ENCODE results near the gene RBM10. TPM values are rescaled to one million over a fixed set of nuclear protein-coding genes. Genes with fewer than 3 reads are reported as not detected.

Gene RBM10
- polyA plus RNA-seq, 3 donors from 2014 or later, result 15.1 to 34.1 (median 18.0) TPM

GRCh38 chrX:47217121-47217851 is 72.3 kb downstream of the RBM10 start:
- H3K4me1 Mint-ChIP-seq, result peaks cover 35 to 38% of the 10 kb centered on the region in 2 donors
- no peaks in the 10 kb centered on the region for H3K9me3 Mint-ChIP-seq
- peak overlapping the region; percentile 88 to 96 (median 94) for H3K4me3 Mint-ChIP-seq
- peaks cover 0 to 41% (median 18%) of the 10 kb centered on the region in 3 donors for H3K36me3 Mint-ChIP-seq
- DNase-seq, result no peak
- peak overlapping the region; percentile 98 to 99 (median 98) for H3K27ac Mint-ChIP-seq
- H3K27me3 Mint-ChIP-seq (ENCODE audit: low read depth in 3 of 3), result peaks cover 12 to 15% (median 15%) of the 10 kb centered on the region in 3 donors

- Mint-ChIP-seq H3K4me3 (peak overlapping the region; percentile 88 to 96 (median 94)), H3K9me3 (no peaks in the 10 kb centered on the region), H3K36me3 (peaks cover 0 to 35% (median 13%) of the 10 kb centered on the region in 3 donors), H3K27me3 (ENCODE audit: low read depth in 3 of 3) (peaks cover 13 to 15% (median 15%) of the 10 kb centered on the region in 3 donors), H3K27ac (peak overlapping the region; percentile 98 to 99 (median 98)), H3K4me1 (peaks cover 35 to 38% of the 10 kb centered on the region in 2 donors)
- peak; percentile 99 to 100 (median 100) for DNase-seq
These were observed 72.8 kb downstream of the RBM10 start for GRCh38 chrX:47217852-47218279.

- Mint-ChIP-seq H3K4me1 (peaks cover 35 to 38% of the 10 kb centered on the region in 2 donors), H3K27me3 (ENCODE audit: low read depth in 3 of 3) (peaks cover 14 to 15% (median 15%) of the 10 kb centered on the region in 3 donors), H3K4me3 (peak within 1 kb of the TSS; percentile 88 to 96 (median 94))
These were observed 73.4 kb downstream of the RBM10 start, which contains the start of gene CDK16 for GRCh38 chrX:47218280-47218919. Gene CDK16 (plus strand): TSS chrX:47218681. CDS start chrX:47223558, 4,877 bp downstream.

GRCh38 chrX:47218920-47219815 is 74.1 kb downstream of the RBM10 start:
- peak overlapping the region; percentile 78 to 98 (median 94) for H3K27ac Mint-ChIP-seq
- peak overlapping the region; percentile 87 to 95 (median 94) for H3K4me3 Mint-ChIP-seq
- DNase-seq, result peak in 2 of 3 donors; percentile 48 to 58
- no peaks in the 10 kb centered on the region for H3K9me3 Mint-ChIP-seq
- H3K27me3 Mint-ChIP-seq (ENCODE audit: low read depth in 3 of 3), result peaks cover 14 to 15% (median 15%) of the 10 kb centered on the region in 3 donors
- peaks cover 0 to 33% (median 4%) of the 10 kb centered on the region in 3 donors for H3K36me3 Mint-ChIP-seq
- H3K4me1 Mint-ChIP-seq, result peaks cover 35 to 38% of the 10 kb centered on the region in 2 donors

More at GRCh38 chrX:47218280-47218919, 73.4 kb downstream of the RBM10 start, which contains the start of gene CDK16:
- Mint-ChIP-seq H3K27ac (peak within 1 kb of the TSS; percentile 98 to 99 (median 98)), H3K9me3 (no peaks in the 10 kb centered on the region), H3K36me3 (peaks cover 0 to 32% (median 8%) of the 10 kb centered on the region in 3 donors)
- DNase-seq, result peak; percentile 88 to 93 (median 92)

- Mint-ChIP-seq H3K9me3 (no peaks in the 10 kb centered on the region), H3K27ac (peak overlapping the region in 2 of 6 donors; percentile 6 to 8), H3K4me3 (no peak overlapping the region), H3K36me3 (peaks cover 6 to 35% (median 11%) of the 10 kb centered on the region in 3 donors), H3K27me3 (ENCODE audit: low read depth in 3 of 3) (peaks cover 13 to 19% (median 14%) of the 10 kb centered on the region in 3 donors), H3K4me1 (peaks cover 32% of the 10 kb centered on the region in 2 donors)
- no peak for DNase-seq
These were observed 76.7 kb downstream of the RBM10 start for GRCh38 chrX:47221756-47222155.

GRCh38 chrX:47222751-47223350 is 77.8 kb downstream of the RBM10 start:
- Mint-ChIP-seq H3K27ac (peak overlapping the region in 1 of 6 donors; percentile 28), H3K9me3 (no peaks in the 10 kb centered on the region), H3K4me3 (no peak overlapping the region), H3K4me1 (peaks cover 22 to 23% of the 10 kb centered on the region in 2 donors), H3K27me3 (ENCODE audit: low read depth in 3 of 3) (peaks cover 8 to 17% (median 12%) of the 10 kb centered on the region in 3 donors), H3K36me3 (peaks cover 6 to 44% (median 16%) of the 10 kb centered on the region in 3 donors)
- no peak for DNase-seq

- no peak overlapping the region for H3K27ac Mint-ChIP-seq
- peaks cover 22 to 23% of the 10 kb centered on the region in 2 donors for H3K4me1 Mint-ChIP-seq
- no peak overlapping the region for H3K4me3 Mint-ChIP-seq
- H3K9me3 Mint-ChIP-seq, result no peaks in the 10 kb centered on the region
- peaks cover 6 to 50% (median 22%) of the 10 kb centered on the region in 3 donors for H3K36me3 Mint-ChIP-seq
- H3K27me3 Mint-ChIP-seq (ENCODE audit: low read depth in 3 of 3), result peaks cover 2 to 10% (median 4%) of the 10 kb centered on the region in 3 donors
- DNase-seq, result no peak
These were observed 78.6 kb downstream of the RBM10 start for GRCh38 chrX:47223476-47224250.

- H3K36me3 Mint-ChIP-seq, result peaks cover 6 to 55% (median 26%) of the 10 kb centered on the region in 3 donors
These were observed 79.4 kb downstream of the RBM10 start for GRCh38 chrX:47224266-47224895.

GRCh38 chrX:47224896-47225290 is 79.9 kb downstream of the RBM10 start:
- peaks cover 13 to 14% of the 10 kb centered on the region in 2 donors for H3K4me1 Mint-ChIP-seq
- H3K4me3 Mint-ChIP-seq, result no peak overlapping the region
- H3K36me3 Mint-ChIP-seq, result peaks cover 6 to 57% (median 27%) of the 10 kb centered on the region in 3 donors
- H3K27me3 Mint-ChIP-seq (ENCODE audit: low read depth in 3 of 3), result peaks cover 2 to 7% (median 2%) of the 10 kb centered on the region in 3 donors
- no peaks in the 10 kb centered on the region for H3K9me3 Mint-ChIP-seq
- DNase-seq, result no peak
- no peak overlapping the region for H3K27ac Mint-ChIP-seq

More at GRCh38 chrX:47224266-47224895, 79.4 kb downstream of the RBM10 start:
- H3K27me3 Mint-ChIP-seq (ENCODE audit: low read depth in 3 of 3), result peaks cover 2 to 7% (median 2%) of the 10 kb centered on the region in 3 donors
- no peak overlapping the region for H3K27ac Mint-ChIP-seq
- peaks cover 18 to 19% of the 10 kb centered on the region in 2 donors for H3K4me1 Mint-ChIP-seq
- H3K4me3 Mint-ChIP-seq, result no peak overlapping the region
- H3K9me3 Mint-ChIP-seq, result no peaks in the 10 kb centered on the region
- no peak for DNase-seq

GRCh38 chrX:47226071-47226470 is 81.0 kb downstream of the RBM10 start:
- Mint-ChIP-seq H3K27me3 (ENCODE audit: low read depth in 3 of 3) (peaks cover 0 to 7% (median 2%) of the 10 kb centered on the region in 3 donors), H3K4me3 (no peak overlapping the region), H3K27ac (peak overlapping the region in 3 of 6 donors; percentile 25 to 57 (median 46)), H3K36me3 (peaks cover 6 to 57% (median 30%) of the 10 kb centered on the region in 3 donors), H3K9me3 (no peaks in the 10 kb centered on the region), H3K4me1 (peaks cover 1 to 3% of the 10 kb centered on the region in 2 donors)
- DNase-seq, result no peak

- DNase-seq, result no peak
- Mint-ChIP-seq H3K4me3 (no peak overlapping the region), H3K27ac (peak overlapping the region in 3 of 6 donors; percentile 25 to 57 (median 46)), H3K27me3 (ENCODE audit: low read depth in 3 of 3) (peaks cover 0 to 7% (median 3%) of the 10 kb centered on the region in 3 donors), H3K9me3 (no peaks in the 10 kb centered on the region), H3K36me3 (peaks cover 6 to 57% (median 30%) of the 10 kb centered on the region in 3 donors), H3K4me1 (peaks cover under 1 to 3% of the 10 kb centered on the region in 2 donors)
These were observed 81.7 kb downstream of the RBM10 start for GRCh38 chrX:47226531-47227333.

All from immature natural killer cell (primary cell).